ENCODE measurements around the gene ZNF581.

Gene ZNF581

GRCh38 chr19:55676889-55677505 lies 33.5 kb downstream of the ZNF581 start:
- H4K12ac ChIP-seq (ENCODE audit: low read depth, low read length), result no peak overlapping the region
- H4K8ac ChIP-seq (ENCODE audit: low read depth, low read length), result no peak overlapping the region
- no peak overlapping the region for H3K4me3 ChIP-seq (ENCODE audit: low read depth, low read length)
- no peaks in the 10 kb centered on the region for H3K9me3 ChIP-seq (ENCODE audit: insufficient read depth, low read depth, low read length)
- H3K18ac ChIP-seq (ENCODE audit: low read length), result no peak overlapping the region
- H3K4ac ChIP-seq (ENCODE audit: low read depth, low read length), result peak overlapping the region; percentile 34
- H2BK5ac ChIP-seq (ENCODE audit: low read depth, low read length, poor library complexity), result no peak overlapping the region
- no peaks in the 10 kb centered on the region for H3K27me3 ChIP-seq (ENCODE audit: insufficient read depth, low read length)
- no peak overlapping the region for H2AK5ac ChIP-seq (ENCODE audit: low read length)
- peaks cover 51 to 57% of the 10 kb centered on the region in 2 experiments for H3K36me3 ChIP-seq (ENCODE audit: control insufficient read depth in 1 of 2, insufficient read depth in 2 of 2, low read length in 2 of 2)
- no peak overlapping the region for H3K9ac ChIP-seq (ENCODE audit: low read length)
- peaks cover 4% of the 10 kb centered on the region for H3K79me1 ChIP-seq (ENCODE audit: low read length)
- no peak overlapping the region for H2BK120ac ChIP-seq (ENCODE audit: insufficient read depth, low read length, poor library complexity)
- H2AFZ ChIP-seq (ENCODE audit: insufficient read depth, low read length, poor library complexity), result no peak overlapping the region
- no peak overlapping the region for H2BK12ac ChIP-seq (ENCODE audit: low read length)
- H4K91ac ChIP-seq (ENCODE audit: low read depth, low read length), result no peak overlapping the region
- no CpG with 5 or more reads among the region's 7 CpGs for WGBS (ENCODE audit: extremely low coverage, insufficient coverage, insufficient read length)
- no peak overlapping the region for H3K23ac ChIP-seq (ENCODE audit: low read length)
- H3K14ac ChIP-seq (ENCODE audit: low read length), result no peak overlapping the region
- no peak overlapping the region for H3K4me2 ChIP-seq (ENCODE audit: low read length)
- no peak for DNase-seq
- H3K27ac ChIP-seq (ENCODE audit: low read depth, low read length), result no peak overlapping the region
- peaks cover 9% of the 10 kb centered on the region for H3K79me2 ChIP-seq (ENCODE audit: control insufficient read depth, insufficient read depth, low read length, poor library complexity)
- peaks cover 0 to 3% of the 10 kb centered on the region in 2 experiments for H3K4me1 ChIP-seq (ENCODE audit: control insufficient read depth in 1 of 2, insufficient read depth in 2 of 2, low read length in 2 of 2)

- no peak for DNase-seq
- Histone ChIP-seq H3K9ac (ENCODE audit: low read length) (no peak overlapping the region), H3K27ac (ENCODE audit: low read depth, low read length) (no peak overlapping the region), H4K12ac (ENCODE audit: low read depth, low read length) (no peak overlapping the region), H3K4ac (ENCODE audit: low read depth, low read length) (peak overlapping the region; percentile 46), H3K18ac (ENCODE audit: low read length) (no peak overlapping the region), H2AFZ (ENCODE audit: insufficient read depth, low read length, poor library complexity) (no peak overlapping the region), H3K27me3 (ENCODE audit: insufficient read depth, low read length) (no peaks in the 10 kb centered on the region), H3K4me2 (ENCODE audit: low read length) (no peak overlapping the region), H3K14ac (ENCODE audit: low read length) (no peak overlapping the region), H3K79me2 (ENCODE audit: control insufficient read depth, insufficient read depth, low read length, poor library complexity) (peaks cover 9% of the 10 kb centered on the region), H3K36me3 (ENCODE audit: control insufficient read depth in 1 of 2, insufficient read depth in 2 of 2, low read length in 2 of 2) (peaks cover 53 to 58% of the 10 kb centered on the region in 2 experiments), H3K23ac (ENCODE audit: low read length) (no peak overlapping the region), H2BK120ac (ENCODE audit: insufficient read depth, low read length, poor library complexity) (no peak overlapping the region), H4K91ac (ENCODE audit: low read depth, low read length) (no peak overlapping the region), H4K8ac (ENCODE audit: low read depth, low read length) (no peak overlapping the region), H3K9me3 (ENCODE audit: insufficient read depth, low read depth, low read length) (no peaks in the 10 kb centered on the region), H2BK5ac (ENCODE audit: low read depth, low read length, poor library complexity) (no peak overlapping the region), H3K4me1 (ENCODE audit: control insufficient read depth in 1 of 2, insufficient read depth in 2 of 2, low read length in 2 of 2) (peaks cover 0 to 3% of the 10 kb centered on the region in 2 experiments), H2AK5ac (ENCODE audit: low read length) (no peak overlapping the region), H3K79me1 (ENCODE audit: low read length) (peaks cover 4% of the 10 kb centered on the region), H2BK12ac (ENCODE audit: low read length) (no peak overlapping the region), H3K4me3 (ENCODE audit: low read depth, low read length) (no peak overlapping the region)
- no CpG with 5 or more reads among the region's 6 CpGs for WGBS (ENCODE audit: extremely low coverage, insufficient coverage, insufficient read length)
Observed at GRCh38 chr19:55677572-55678028, 34.2 kb downstream of the ZNF581 start.

GRCh38 chr19:55678121-55678671 lies 34.7 kb downstream of the ZNF581 start:
- Histone ChIP-seq H3K4me3 (ENCODE audit: low read depth, low read length) (no peak overlapping the region), H3K23ac (ENCODE audit: low read length) (no peak overlapping the region), H3K4me1 (ENCODE audit: control insufficient read depth in 1 of 2, insufficient read depth in 2 of 2, low read length in 2 of 2) (peaks cover 0 to 3% of the 10 kb centered on the region in 2 experiments), H3K9me3 (ENCODE audit: insufficient read depth, low read depth, low read length) (no peaks in the 10 kb centered on the region), H3K18ac (ENCODE audit: low read length) (no peak overlapping the region), H2BK12ac (ENCODE audit: low read length) (no peak overlapping the region), H4K91ac (ENCODE audit: low read depth, low read length) (no peak overlapping the region), H2BK120ac (ENCODE audit: insufficient read depth, low read length, poor library complexity) (no peak overlapping the region), H3K9ac (ENCODE audit: low read length) (no peak overlapping the region), H3K27me3 (ENCODE audit: insufficient read depth, low read length) (no peaks in the 10 kb centered on the region), H3K27ac (ENCODE audit: low read depth, low read length) (no peak overlapping the region), H2BK5ac (ENCODE audit: low read depth, low read length, poor library complexity) (no peak overlapping the region), H3K79me1 (ENCODE audit: low read length) (peaks cover 4% of the 10 kb centered on the region), H3K4ac (ENCODE audit: low read depth, low read length) (no peak overlapping the region), H3K14ac (ENCODE audit: low read length) (no peak overlapping the region), H3K4me2 (ENCODE audit: low read length) (no peak overlapping the region), H2AK5ac (ENCODE audit: low read length) (no peak overlapping the region), H4K8ac (ENCODE audit: low read depth, low read length) (no peak overlapping the region), H3K79me2 (ENCODE audit: control insufficient read depth, insufficient read depth, low read length, poor library complexity) (peaks cover 9% of the 10 kb centered on the region), H2AFZ (ENCODE audit: insufficient read depth, low read length, poor library complexity) (no peak overlapping the region), H4K12ac (ENCODE audit: low read depth, low read length) (no peak overlapping the region), H3K36me3 (ENCODE audit: control insufficient read depth in 1 of 2, insufficient read depth in 2 of 2, low read length in 2 of 2) (peaks cover 53 to 54% of the 10 kb centered on the region in 2 experiments)
- no CpG with 5 or more reads among the region's 21 CpGs for WGBS (ENCODE audit: extremely low coverage, insufficient coverage, insufficient read length)
- peak in 1 of 2 donors; percentile 12 for DNase-seq

DNA sequence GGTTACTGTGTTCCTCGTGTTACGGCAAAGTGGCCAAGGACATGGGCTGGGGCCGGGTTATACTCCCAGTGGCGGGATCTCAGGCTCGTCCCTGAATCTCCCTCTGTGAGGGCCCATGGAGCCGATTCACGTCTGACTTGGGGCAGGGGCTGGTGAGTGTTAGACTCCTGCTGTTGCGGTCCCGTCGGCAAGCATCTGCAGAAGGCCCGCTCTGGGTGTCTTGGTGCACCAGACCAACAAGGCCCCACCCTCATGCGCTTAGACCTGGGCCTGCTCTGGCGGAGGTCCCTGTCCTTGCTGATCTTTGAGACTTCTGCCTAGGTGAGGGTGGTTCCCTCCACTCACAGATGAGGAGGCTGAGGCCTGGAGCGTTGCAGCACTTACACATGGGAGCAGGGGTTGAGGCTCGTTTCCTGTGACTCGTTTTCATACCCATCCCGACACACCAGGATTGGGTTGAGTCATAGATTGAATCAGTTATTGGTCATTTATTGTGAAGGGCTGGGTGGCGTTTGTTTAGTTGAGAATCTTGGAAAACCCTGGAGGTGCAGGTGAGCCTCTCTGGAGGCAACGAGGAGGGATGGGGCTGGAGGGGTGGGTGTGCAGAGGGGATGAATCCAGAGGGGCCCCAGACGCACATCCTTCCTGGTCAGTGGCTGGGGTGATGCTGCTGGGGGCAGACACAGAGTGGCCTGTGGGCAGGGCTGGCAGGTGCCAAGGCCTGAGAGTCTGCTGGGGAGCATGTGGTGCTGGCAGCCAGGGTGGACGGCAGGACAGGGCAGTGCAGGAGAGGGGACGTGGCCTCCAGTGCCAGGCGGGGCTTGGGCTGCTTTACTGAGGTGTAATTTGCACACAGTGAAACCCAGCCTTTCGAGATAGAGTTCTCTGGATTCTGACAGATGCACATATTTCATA lies 36.2 kb downstream of the ZNF581 start:
- DNase-seq, result no peak
- no peak overlapping the region for H2BK120ac ChIP-seq (ENCODE audit: insufficient read depth, low read length, poor library complexity)
- H3K18ac ChIP-seq (ENCODE audit: low read length), result no peak overlapping the region
- no peak overlapping the region for H3K4ac ChIP-seq (ENCODE audit: low read depth, low read length)
- H3K14ac ChIP-seq (ENCODE audit: low read length), result no peak overlapping the region
- H4K8ac ChIP-seq (ENCODE audit: low read depth, low read length), result no peak overlapping the region
- no peak overlapping the region for H2BK5ac ChIP-seq (ENCODE audit: low read depth, low read length, poor library complexity)
- H4K91ac ChIP-seq (ENCODE audit: low read depth, low read length), result no peak overlapping the region
- WGBS (ENCODE audit: extremely low coverage, insufficient coverage, insufficient read length), result no CpG with 5 or more reads among the region's 24 CpGs
- no peak overlapping the region for H3K23ac ChIP-seq (ENCODE audit: low read length)
- H3K27me3 ChIP-seq (ENCODE audit: insufficient read depth, low read length), result no peaks in the 10 kb centered on the region
- H2AFZ ChIP-seq (ENCODE audit: insufficient read depth, low read length, poor library complexity), result no peak overlapping the region
- no peak overlapping the region for H2AK5ac ChIP-seq (ENCODE audit: low read length)
- peaks cover 0 to 3% of the 10 kb centered on the region in 2 experiments for H3K4me1 ChIP-seq (ENCODE audit: control insufficient read depth in 1 of 2, insufficient read depth in 2 of 2, low read length in 2 of 2)
- H3K36me3 ChIP-seq (ENCODE audit: control insufficient read depth in 1 of 2, insufficient read depth in 2 of 2, low read length in 2 of 2), result peaks cover 55 to 57% of the 10 kb centered on the region in 2 experiments
- no peaks in the 10 kb centered on the region for H3K9me3 ChIP-seq (ENCODE audit: insufficient read depth, low read depth, low read length)
- H3K79me2 ChIP-seq (ENCODE audit: control insufficient read depth, insufficient read depth, low read length, poor library complexity), result peaks cover 9% of the 10 kb centered on the region
- peaks cover 4% of the 10 kb centered on the region for H3K79me1 ChIP-seq (ENCODE audit: low read length)
- no peak overlapping the region for H3K4me2 ChIP-seq (ENCODE audit: low read length)
- no peak overlapping the region for H3K9ac ChIP-seq (ENCODE audit: low read length)
- no peak overlapping the region for H3K27ac ChIP-seq (ENCODE audit: low read depth, low read length)
- H4K12ac ChIP-seq (ENCODE audit: low read depth, low read length), result no peak overlapping the region
- H2BK12ac ChIP-seq (ENCODE audit: low read length), result no peak overlapping the region
- H3K4me3 ChIP-seq (ENCODE audit: low read depth, low read length), result peak overlapping the region; percentile 39
